RPMI7951 (cell line): ENCODE results near the gene G2E3. TPM values are rescaled to one million over a fixed set of nuclear protein-coding genes. Genes with fewer than 3 reads are reported as not detected.

Experiments
- DNase-seq: peaks from one replicate; pipeline ENCODE4 v3.0.0-alpha.2; 2012; ENCODE audit warnings: low read depth
- total RNA-seq: library from RNA; depleted of rRNA; stranded (reverse); fragments of >200 nt; shearing (Covaris generic); gene quantifications from 2 replicates; pipeline ENCODE4 v1.2.3, GENCODE V29; 2014; rRNA removed

Gene G2E3
- total RNA-seq, 1 experiment from 2014 or later = 39.8 TPM

DNA sequence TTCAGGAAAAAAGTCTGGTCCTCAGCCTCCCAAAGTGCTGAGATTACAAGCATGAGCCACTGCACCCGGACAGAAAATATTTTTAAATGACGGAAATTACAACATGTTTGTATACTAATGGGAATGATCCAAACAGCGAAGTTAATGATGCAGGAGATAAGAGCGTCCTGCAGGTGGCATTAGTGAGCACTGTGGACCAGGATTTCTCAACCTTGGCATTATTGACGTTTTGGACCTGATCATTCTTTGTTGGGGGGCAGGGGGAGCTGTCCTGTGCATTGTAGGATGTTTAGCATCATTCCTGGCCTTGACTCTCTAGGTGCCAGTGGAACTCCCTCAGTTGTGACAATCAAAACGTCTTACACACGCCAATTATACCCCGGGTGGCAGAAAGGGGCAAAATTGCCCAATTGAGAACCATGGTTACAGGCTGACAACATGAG, 97.3 kb downstream of the G2E3 start:
- peak; percentile 18 for DNase-seq

GRCh38 chr14:30657050-30657449, 98.1 kb downstream of the G2E3 start:
- DNase-seq = no peak

DNA sequence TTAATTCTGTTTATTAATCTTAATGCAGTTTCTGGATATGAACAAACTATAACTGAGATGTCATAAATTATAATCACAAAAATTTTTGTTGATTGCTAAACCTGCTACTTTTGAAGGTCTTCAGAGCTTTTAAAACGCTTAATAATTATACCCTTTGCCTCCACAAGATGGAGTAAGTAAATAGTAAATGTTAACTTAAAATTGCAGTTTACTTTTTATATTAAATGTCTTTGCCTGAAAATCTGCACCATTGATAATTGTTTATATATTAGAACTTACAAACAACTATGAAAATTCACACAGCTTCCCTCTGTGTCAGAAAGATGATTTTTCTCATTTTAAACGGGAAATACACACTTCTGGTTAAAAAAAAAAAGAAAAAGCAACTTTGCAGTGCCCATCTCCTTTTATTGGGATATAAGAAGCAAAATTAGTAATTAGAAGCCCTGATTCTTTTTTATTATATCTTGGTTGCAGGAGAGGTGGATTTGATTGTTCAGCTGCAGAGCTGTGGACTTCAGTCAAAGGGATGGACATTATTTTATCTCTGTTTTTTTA, 98.7 kb downstream of the G2E3 start:
- no peak for DNase-seq

GRCh38 chr14:30658645-30659044, 99.7 kb downstream of the G2E3 start:
- DNase-seq = no peak

- DNase-seq = no peak
These were observed 110.6 kb downstream of the G2E3 start for GRCh38 chr14:30669594-30669993.

Other genes starting within 250 kb of the G2E3 start
- 75.8 and 90.2 TPM in 2 replicates for gene SCFD1, start 63.2 kb downstream of the G2E3 start, total RNA-seq